Stimulated activated CD4-positive, alpha-beta T cell treated with anti-CD3 and anti-CD28 coated beads, TNF-alpha, amount 100 ng/mL, for 4 hours (primary cell): ENCODE measurements around the gene MAN2B2.
A peak's percentile ranks its signal among the peaks of the same experiment; 100 is the strongest.
"Not testable (repeated sequence)": the region's sequence is repeated elsewhere in the genome, so short reads cannot be mapped to it uniquely, and the experiment has no call there.

ENCODE experiments used
- DNase-seq, 3 experiments: peaks; one replicate each; pipeline ENCODE4 v3.0.0-alpha.2; 2020; ENCODE audit warnings: low read depth in 3 of 3

The MAN2B2 gene

DNA sequence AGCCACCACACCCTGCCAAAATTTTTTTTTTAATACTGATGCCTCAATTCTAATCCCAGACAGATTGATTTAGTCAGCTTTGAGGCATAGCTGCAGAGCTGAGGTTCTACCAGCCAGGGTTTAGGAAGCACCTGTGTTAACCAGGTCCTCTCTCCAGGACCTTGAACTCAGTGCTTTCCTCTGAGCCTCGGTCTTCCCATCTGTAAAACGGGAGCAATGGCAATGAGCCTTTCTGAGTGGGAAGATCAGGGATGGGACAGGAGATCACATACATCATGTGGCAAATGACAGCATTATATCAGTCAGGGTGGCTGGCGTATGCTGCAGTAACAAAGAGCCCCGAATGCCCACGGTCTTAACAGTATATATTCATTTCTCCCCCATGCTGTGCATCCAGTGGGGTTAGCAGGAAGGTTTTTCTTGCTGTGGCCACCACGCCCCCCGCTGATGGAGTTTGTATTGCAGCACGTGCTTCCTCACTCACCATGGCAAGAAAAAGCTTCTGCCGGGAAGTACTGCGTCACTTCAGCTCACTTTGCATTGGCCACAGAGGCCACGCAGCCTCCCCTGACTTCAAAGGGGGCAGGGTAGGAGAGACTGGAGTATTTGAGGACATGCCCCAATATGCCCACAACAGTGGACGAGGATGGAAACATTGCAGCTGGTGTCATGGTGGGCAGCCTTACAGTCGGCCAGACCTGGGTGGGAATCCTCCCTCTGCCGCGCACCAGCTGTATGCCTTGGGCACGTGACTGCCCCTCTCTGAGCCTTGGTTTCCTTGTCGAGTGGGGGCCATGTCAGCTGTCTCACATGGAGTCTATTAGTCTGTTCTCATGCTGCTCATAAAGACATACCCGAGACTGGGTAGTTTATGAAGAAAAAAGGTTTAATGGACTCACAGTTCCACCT, 41.4 kb downstream of the MAN2B2 start:
- no peak for DNase-seq

- no peak for DNase-seq
Observed at GRCh38 chr4:6617246-6617645, 42.3 kb downstream of the MAN2B2 start.

DNA sequence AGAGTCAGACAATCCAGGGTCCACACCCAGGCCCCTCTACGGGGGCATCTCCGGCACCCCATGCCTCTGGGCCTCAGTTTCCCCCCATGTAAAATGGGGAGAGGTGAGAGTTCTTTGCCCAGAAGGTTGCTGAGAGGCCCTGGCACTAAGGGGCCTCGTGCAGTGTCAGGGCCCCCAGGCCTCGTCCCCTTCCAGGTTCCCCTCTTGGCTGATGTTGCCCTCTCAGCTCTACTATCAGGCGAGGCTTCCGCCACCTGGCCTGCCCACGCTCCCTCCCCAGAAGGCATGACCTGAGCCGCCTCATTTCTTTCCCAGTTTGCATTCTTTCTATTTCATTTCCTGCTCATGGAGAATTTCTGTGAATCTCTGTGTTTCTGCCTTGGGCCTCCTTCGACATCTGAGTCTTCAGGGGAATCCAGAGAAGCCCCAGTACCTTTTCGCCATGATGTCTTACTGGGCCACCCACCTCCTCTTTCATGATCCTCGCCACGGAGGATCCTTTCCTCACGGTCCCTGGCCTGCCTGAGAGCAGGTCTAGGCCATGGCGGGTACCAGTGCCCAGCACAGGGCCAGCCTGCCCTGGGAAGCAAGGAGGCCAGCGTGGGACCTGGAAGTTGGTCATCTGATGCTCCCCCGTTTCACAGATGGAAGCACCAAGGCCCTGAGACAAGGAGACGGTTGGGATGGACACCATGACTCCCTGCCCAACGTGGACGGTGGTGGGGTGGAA, 43.6 kb downstream of the MAN2B2 start:
- no peak for DNase-seq

GRCh38 chr4:6619116-6619465, 44.1 kb downstream of the MAN2B2 start:
- no peak for DNase-seq

- no peak for DNase-seq
Observed at GRCh38 chr4:6619466-6620255, 44.7 kb downstream of the MAN2B2 start.

- no peak for DNase-seq
Observed at GRCh38 chr4:6620296-6620695, 45.3 kb downstream of the MAN2B2 start.

DNA sequence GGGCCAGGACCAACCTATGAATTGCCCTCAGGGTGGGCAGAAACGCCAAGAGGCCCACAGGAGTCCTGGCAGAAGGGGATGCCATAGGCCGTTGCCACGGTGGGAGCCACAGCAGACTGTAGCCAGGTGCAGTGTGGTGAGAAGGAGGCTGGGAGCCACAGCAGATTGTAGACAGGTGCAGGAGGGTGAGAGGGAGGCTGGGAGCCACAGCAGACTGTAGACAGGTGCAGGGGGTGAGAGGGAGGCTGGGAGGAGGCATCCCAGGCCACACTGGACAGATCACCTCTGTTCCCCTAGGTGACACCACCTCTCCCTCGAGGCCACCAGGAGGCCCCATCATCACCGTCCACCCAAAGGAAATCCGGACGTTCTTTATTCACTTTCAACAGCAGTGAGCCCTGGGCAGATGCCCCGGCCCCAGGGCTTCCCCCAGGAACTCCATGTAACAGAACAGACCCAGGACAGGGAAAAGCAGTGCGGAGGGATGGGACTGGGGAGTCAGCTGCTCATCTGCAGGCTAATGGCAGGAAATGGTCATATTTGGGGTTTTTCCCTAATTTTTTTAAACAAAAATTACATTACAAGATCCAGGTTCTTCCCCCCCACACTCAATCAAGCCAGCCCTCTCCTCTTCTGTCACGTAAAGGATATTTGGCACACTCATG, 46.0 kb downstream of the MAN2B2 start:
- DNase-seq: no peak

- DNase-seq: no peak
Observed at GRCh38 chr4:6621556-6621927, 46.6 kb downstream of the MAN2B2 start.

- no peak for DNase-seq
Observed at GRCh38 chr4:6622744-6623143, 47.8 kb downstream of the MAN2B2 start.

DNA sequence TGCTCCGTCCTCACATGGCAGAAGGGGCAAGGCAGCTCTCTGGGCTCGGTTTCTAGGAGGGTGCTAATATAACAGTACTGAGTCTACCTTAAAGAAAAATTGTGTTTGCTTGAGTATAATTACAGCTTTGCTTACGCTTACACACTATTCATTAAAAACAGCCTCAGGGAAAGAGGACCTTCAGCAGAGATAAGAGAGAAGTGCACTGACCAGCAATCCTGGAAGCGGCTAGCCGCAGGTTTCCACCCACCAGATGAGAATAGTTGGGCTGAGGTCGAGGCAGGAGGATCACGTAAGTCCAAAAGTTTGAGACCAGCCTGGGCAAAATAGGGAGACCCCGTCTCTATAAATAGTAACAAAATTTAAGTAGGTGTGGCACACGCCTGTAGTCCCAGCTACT, 50.3 kb downstream of the MAN2B2 start:
- no peak for DNase-seq

GRCh38 chr4:6626066-6626465, 51.1 kb downstream of the MAN2B2 start:
- DNase-seq: no peak

DNA sequence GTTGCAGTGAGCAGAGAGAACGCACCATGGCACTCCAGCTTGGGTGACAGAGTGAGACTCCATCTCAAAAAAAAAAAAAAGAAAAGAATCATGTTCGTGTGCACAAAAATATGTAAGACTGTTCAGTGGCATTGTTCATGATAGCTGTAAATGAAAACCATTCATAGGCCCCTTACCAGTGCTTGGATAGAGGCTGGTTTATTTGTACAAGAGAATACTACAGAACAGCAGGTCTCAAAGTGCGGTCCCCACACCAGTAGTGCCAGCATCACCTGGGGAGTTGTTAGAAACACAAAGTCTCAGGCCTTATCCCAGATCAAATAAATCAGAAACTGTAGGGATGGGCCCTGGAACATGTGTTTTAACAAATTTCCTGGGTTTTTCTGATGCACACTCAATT, 52.8 kb downstream of the MAN2B2 start:
- DNase-seq: no peak

GRCh38 chr4:6628484-6628883, 53.5 kb downstream of the MAN2B2 start:
- DNase-seq: not testable (repeated sequence)

GRCh38 chr4:6632125-6632524, 57.1 kb downstream of the MAN2B2 start:
- DNase-seq: no peak

GRCh38 chr4:6633091-6633906, 58.3 kb downstream of the MAN2B2 start:
- no peak for DNase-seq

DNA sequence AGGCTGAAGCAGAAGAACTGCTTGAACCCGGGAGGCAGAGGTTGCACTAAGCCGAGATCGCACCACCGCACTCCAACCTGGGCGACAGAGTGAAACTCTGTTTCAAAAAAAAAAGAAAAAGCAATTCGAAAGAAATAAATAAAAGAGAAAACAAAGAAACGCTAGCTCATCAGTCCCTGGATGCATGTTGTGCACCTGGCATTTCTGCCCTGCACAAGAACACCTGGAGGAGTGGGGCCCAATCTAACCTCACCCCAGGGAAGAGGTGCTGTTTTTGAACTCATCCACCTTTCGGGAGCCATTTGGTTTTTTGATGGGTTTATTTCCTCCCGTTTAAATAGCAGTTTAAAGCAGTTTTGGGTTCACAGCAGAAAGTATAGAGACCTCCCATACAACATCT, 59.8 kb downstream of the MAN2B2 start:
- DNase-seq: no peak

DNA sequence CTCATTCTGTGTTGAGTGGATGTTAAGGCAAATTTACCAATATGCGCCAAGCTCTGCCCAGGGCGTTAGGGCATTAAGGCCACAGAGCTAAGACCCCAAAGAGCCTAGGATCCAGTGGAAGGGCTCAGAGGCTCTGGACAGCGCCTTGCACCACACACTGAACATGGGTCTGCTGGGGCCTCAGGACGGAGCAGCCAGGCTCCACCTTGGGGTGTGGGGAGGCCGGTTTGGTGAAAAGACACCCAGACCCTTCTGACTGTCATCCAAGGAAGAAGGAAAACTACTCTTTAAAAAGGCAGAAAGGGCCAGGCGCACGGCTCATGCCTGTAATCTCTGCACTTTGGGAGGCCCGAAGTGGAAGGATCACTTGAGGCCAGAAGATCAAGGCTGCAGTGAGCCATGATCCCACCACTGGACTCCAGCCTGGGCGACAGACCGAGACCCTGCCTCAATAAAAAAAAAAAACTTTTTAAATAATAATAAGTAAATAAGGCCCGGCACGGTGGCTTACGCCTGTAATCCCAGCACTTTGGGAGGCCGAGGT, 64.2 kb downstream of the MAN2B2 start:
- no peak for DNase-seq

DNA sequence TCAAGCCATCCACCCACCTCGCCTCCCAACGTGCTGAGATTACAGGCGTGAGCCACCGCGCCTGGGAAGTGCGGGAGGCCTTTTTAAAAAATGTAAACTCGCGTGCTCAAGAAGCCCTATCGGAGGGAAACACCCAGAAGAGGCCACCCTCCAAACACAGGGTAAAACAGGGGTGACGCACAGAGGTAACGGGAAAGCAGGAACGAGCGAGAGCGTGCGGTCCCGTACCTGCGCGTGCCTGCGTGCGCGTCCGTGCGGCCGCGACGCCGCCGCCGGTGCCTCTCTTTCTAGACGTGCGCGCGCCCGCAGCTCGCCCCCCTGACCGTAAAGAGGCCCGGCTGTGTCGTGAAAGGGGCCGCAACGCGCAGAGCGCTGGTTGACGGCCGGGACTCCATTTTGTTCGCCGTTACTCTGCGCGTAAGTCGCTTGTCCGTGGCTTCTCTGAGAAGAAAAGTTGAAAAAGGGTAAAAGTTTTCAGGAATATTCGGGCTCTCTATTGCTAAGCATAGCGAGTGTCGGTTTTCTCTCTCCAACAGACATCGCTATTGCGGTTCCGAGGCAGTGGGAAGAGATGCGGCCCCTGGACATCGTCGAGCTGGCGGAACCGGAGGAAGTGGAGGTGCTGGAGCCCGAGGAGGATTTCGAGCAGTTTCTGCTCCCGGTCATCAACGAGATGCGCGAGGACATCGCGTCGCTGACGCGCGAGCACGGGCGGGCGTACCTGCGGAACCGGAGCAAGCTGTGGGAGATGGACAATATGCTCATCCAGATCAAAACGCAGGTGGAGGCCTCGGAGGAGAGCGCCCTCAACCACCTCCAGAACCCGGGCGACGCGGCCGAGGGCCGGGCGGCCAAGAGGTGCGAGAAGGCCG, 65.5 kb downstream of the MAN2B2 start, which contains the start of gene MRFAP1:
Gene MRFAP1 (plus strand): TSS at position 394 of the 872 bp plus-strand sequence. CDS start 178 bp downstream, at position 572.
- DNase-seq: peak; percentile 76 to 94 (median 86)

DNA sequence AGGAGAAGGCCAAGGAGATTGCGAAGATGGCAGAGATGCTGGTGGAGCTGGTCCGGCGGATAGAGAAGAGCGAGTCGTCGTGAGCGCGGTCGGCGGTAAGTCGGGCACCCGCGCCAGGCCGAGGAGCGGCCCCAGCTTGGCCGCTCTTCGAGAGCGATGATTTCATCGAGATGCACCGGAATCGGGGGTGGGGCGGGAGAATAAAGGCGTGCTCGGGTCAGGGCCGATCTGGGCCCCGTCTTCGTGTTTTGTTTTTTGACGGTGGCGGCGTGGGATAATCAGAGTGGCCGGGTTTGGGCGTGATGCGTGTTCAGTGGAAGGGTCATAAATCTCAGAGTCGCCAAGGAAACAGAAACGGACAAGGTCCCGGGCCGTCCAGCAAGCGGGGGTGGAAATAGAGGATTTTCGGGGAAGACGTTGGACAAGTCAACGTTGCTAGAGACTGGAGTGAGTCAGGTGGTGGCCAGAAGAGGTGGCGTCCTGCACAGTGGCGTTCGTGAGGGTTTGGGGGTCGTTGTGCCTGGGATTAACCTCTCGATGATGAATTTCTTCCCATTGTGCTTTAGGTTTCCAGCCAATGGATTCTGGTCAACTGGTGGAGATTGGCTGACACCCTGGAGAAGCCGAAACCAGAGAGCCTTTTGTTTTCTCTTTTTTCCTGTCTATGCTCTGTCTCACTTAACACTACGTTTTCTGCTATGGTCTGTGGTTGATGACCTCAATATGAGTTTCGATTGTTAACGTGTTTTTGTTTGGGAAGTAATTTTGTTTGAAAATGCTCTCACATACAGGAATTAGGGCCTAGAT, 66.4 kb downstream of the MAN2B2 start:
- peak in 2 of 3 experiments; percentile 17 to 26 for DNase-seq
